Endothelial cell of umbilical vein (primary cell): Measurements from ENCODE around the gene HES7. TPM values are rescaled to one million over a fixed set of nuclear protein-coding genes. Genes with fewer than 3 reads are reported as not detected.
A peak's percentile ranks its signal among the peaks of the same experiment; 100 is the strongest.

Source experiments
- BruUV-seq: library from RNA; stranded (reverse); fragments of 400-500 nt; replicated peaks from 2 replicates; lab custom pipeline; 2021; lab: Mats Ljungman, UMichigan
- CTCF ChIA-PET: fragments of 300-600, 350-600 bp; sonication (Branson Sonifier 250); formaldehyde crosslinking; loops from one replicate; lab custom pipeline; 2021; ENCODE audit warnings: antibody characterized with exemption, inconsistent platforms; lab: Charles Lee
- POLR2A ChIA-PET: fragments of 300-600, 350-600 bp; sonication (Branson Sonifier 250); formaldehyde crosslinking; loops from one replicate; lab custom pipeline; 2021; ENCODE audit warnings: antibody characterized with exemption, inconsistent platforms; lab: Charles Lee
- DNase-seq: peaks from one replicate; pipeline ENCODE4 v3.0.0-alpha.2; 2011; ENCODE audit warnings: low read depth, low spot score
- FAIRE-seq: peaks from 2 replicates; lab custom pipeline; 2011; peaks lifted over from hg19 to GRCh38; lab: Jason Lieb, UNC
- H2AFZ ChIP-seq: 2 replicates; pipeline ENCODE4 v1.6.0; 2012; ENCODE audit warnings: low read depth, low read length, control low read depth, inconsistent platforms
- H3K27ac ChIP-seq: 2 replicates; pipeline ENCODE4 v1.5.1; 2011; ENCODE audit warnings: low read depth, mild to moderate bottlenecking, control low read depth, low read length, moderate library complexity; ENCODE audit not compliant: insufficient read depth
- H3K27me3 ChIP-seq, 2 experiments: 2 replicates each; pipeline versions ENCODE4 v1.6.0 to v1.6.1; 2011; ENCODE audit warnings: low read length in 2 of 2, mixed read lengths in 1 of 2; ENCODE audit not compliant: control insufficient read depth in 2 of 2, insufficient read depth in 2 of 2
- H3K36me3 ChIP-seq, 2 experiments: 2 replicates in 1 of 2; 3 replicates in 1 of 2; pipeline ENCODE4 v1.5.1; 2011; ENCODE audit warnings: low read length in 2 of 2, mild to moderate bottlenecking in 1 of 2, moderate library complexity in 1 of 2; ENCODE audit not compliant: control insufficient read depth in 2 of 2, insufficient read depth in 2 of 2; ENCODE audit errors: extremely low read depth in 1 of 2
- H3K4me1 ChIP-seq: 3 replicates; pipeline ENCODE4 v1.5.1; 2011; ENCODE audit warnings: mild to moderate bottlenecking, low read length; ENCODE audit not compliant: control insufficient read depth, insufficient read depth; ENCODE audit errors: extremely low read depth
- H3K4me2 ChIP-seq: 2 replicates; pipeline ENCODE4 v1.6.1; 2011; ENCODE audit warnings: low read length, control low read depth, mixed read lengths; ENCODE audit not compliant: insufficient read depth
- H3K4me3 ChIP-seq, 3 experiments: fragments of 200-600 bp in 1 of 3; sonication (generic), shearing (Covaris generic) in 1 of 3; replicated peaks in 1 of 3; 2 replicates each; pipeline ENCODE4 v1.5.1; 2011 to 2016; ENCODE audit warnings: control low read depth in 3 of 3, low read length in 3 of 3, mild to moderate bottlenecking in 2 of 3, inconsistent platforms in 1 of 3, low read depth in 1 of 3, moderate library complexity in 1 of 3; ENCODE audit not compliant: insufficient read depth in 1 of 3
- H3K79me2 ChIP-seq: 2 replicates; pipeline ENCODE4 v1.6.0; 2012; ENCODE audit warnings: low read length, inconsistent platforms; ENCODE audit not compliant: control insufficient read depth, insufficient read depth
- H3K9ac ChIP-seq: replicated peaks from 2 replicates; pipeline ENCODE3; 2011; ENCODE audit warnings: low read length, control low read depth; ENCODE audit not compliant: insufficient read depth; ENCODE audit errors: extremely low read depth
- H3K9me1 ChIP-seq: replicated peaks from 3 replicates; pipeline ENCODE4 v1.6.0; 2011; ENCODE audit warnings: mild to moderate bottlenecking, low read length; ENCODE audit not compliant: control insufficient read depth, insufficient read depth; ENCODE audit errors: extremely low read depth
- H3K9me3 ChIP-seq: replicated peaks from 2 replicates; pipeline ENCODE4 v1.5.1; 2012; ENCODE audit warnings: low read length, inconsistent platforms; ENCODE audit not compliant: control insufficient read depth, insufficient read depth
- H4K20me1 ChIP-seq: replicated peaks from 2 replicates; pipeline ENCODE3; 2011; ENCODE audit warnings: mild to moderate bottlenecking, low read length; ENCODE audit not compliant: control insufficient read depth, insufficient read depth; ENCODE audit errors: extremely low read depth
- CTCF ChIP-seq, 2 donors: IDR thresholded peaks; 1 replicate in 1 of 2; 2 replicates in 1 of 2; pipeline ENCODE4 v1.5.1; 2011; ENCODE audit warnings: low read length in 2 of 2, mild to moderate bottlenecking in 2 of 2, moderate library complexity in 2 of 2, control low read depth in 1 of 2, inconsistent platforms in 1 of 2, low read depth in 1 of 2; ENCODE audit not compliant: insufficient read depth in 1 of 2; ENCODE audit errors: extremely low read depth in 1 of 2
- EZH2 ChIP-seq: IDR thresholded peaks from 2 replicates; pipeline ENCODE4 v1.6.1; 2012; ENCODE audit warnings: borderline replicate concordance, low read depth, mild to moderate bottlenecking, moderate library complexity, low read length, inconsistent platforms; ENCODE audit not compliant: severe bottlenecking
- FOS ChIP-seq: IDR thresholded peaks from 2 replicates; pipeline ENCODE4 v1.6.1; 2011; ENCODE audit warnings: mild to moderate bottlenecking, low read length, moderate library complexity, borderline replicate concordance; ENCODE audit not compliant: insufficient read depth
- GATA2 ChIP-seq: IDR thresholded peaks from 2 replicates; pipeline ENCODE4 v1.7.0; 2011; ENCODE audit warnings: low read depth, mild to moderate bottlenecking, moderate library complexity, mixed read lengths, low read length; ENCODE audit not compliant: insufficient read length, insufficient read depth
- JUN ChIP-seq: IDR thresholded peaks from 2 replicates; pipeline ENCODE4 v1.6.1; 2011; ENCODE audit warnings: borderline replicate concordance, low read depth; ENCODE audit not compliant: insufficient read length, insufficient read depth
- MAX ChIP-seq: IDR thresholded peaks from 2 replicates; pipeline ENCODE4 v1.6.1; 2011; ENCODE audit not compliant: insufficient read depth, insufficient read length
- MYC ChIP-seq: IDR thresholded peaks from one replicate; pipeline ENCODE4 v1.6.1; 2011; ENCODE audit warnings: mild to moderate bottlenecking, low read depth, low read length
- POLR2A ChIP-seq: IDR thresholded peaks from 2 replicates; pipeline ENCODE4 v1.6.1; 2012; ENCODE audit warnings: low read depth, mild to moderate bottlenecking, control low read depth, low read length
- POLR2AphosphoS5 ChIP-seq: IDR thresholded peaks from 2 replicates; pipeline ENCODE4 v1.6.1; 2012; ENCODE audit warnings: low read depth, mild to moderate bottlenecking, control low read depth, low read length, moderate library complexity; ENCODE audit not compliant: insufficient read depth
- dilution Hi-C: fragments of 300-500 bp; cut with MboI; formaldehyde crosslinking; loops from one replicate; pipeline ENCODE4 v1.15.0; 2019; ENCODE audit warnings: low sequenced_read_pairs; ENCODE audit not compliant: extremely low pct_ligation_motif_present
- intact Hi-C: fragments of 100-400 bp; cut with micrococcal nuclease; formaldehyde crosslinking; loops from one replicate; pipeline ENCODE4 v1.10.0; 2022
- polyA plus RNA-seq, 4 experiments: library from polyadenylated mRNA; depleted of rRNA in 3 of 4; stranded (reverse) in 3 of 4; unstranded in 1 of 4; fragments of >200 nt; gene quantifications; 2 replicates each; pipeline versions ENCODE4 v1.2.1 to v1.2.3, GENCODE V29; 2011 to 2012; ENCODE audit warnings: missing spikeins in 1 of 4
- total RNA-seq: library from RNA; stranded (reverse); gene quantifications from 2 replicates; pipeline ENCODE4 v1.2.3, GENCODE V29; 2021

The HES7 gene
- total and polyA plus RNA-seq, 2 donors (not counting 3 experiments of a cell fraction or from before 2014, with no cell fraction given), result 0.19 to 0.51 TPM

GRCh38 chr17:8155231-8155995 lies 31.5 kb upstream of the HES7 start:
- no peak for DNase-seq
- Histone ChIP-seq H3K9ac (peak overlapping the region; percentile 68), H3K9me1 (no peaks in the 10 kb centered on the region), H3K9me3 (no peaks in the 10 kb centered on the region), H3K79me2 (peaks cover 6% of the 10 kb centered on the region), H3K4me3 (peak overlapping the region in 2 of 3 experiments; percentile 24 to 62), H4K20me1 (no peaks in the 10 kb centered on the region), H3K4me1 (peaks cover 48% of the 10 kb centered on the region), H3K27me3 (no peaks in the 10 kb centered on the region), H3K4me2 (peak overlapping the region; percentile 9), H3K27ac (peak overlapping the region; percentile 99), H3K36me3 (peaks cover 2% of the 10 kb centered on the region in 2 experiments), H2AFZ (no peak overlapping the region)
- dilution Hi-C loops, result no loop called here
- intact Hi-C loops, result no loop called here
- ChIA-PET CTCF (interaction anchor here (0.6 to 6.3 kb wide), 4 partner anchors 17 to 95 kb away, joined by 3 to 72 read pairs (median 4); no protein-coding TSS in a partner anchor), POLR2A (interaction anchor here (3.9 kb wide), 1 partner anchor 18 kb away, joined by 33 read pairs; no protein-coding TSS in a partner anchor)
- TF ChIP-seq CTCF (IDR thresholded peaks at IDR 0.05; ENCODE audit: extremely low read depth in 1 of 2, insufficient read depth in 1 of 2, low read depth in 1 of 2, low read length in 2 of 2) (no peak), EZH2 (no peak), POLR2A (no peak), MYC (no peak), FOS (no peak), POLR2AphosphoS5 (no peak), GATA2 (no peak), MAX (no peak), JUN (no peak)
- BruUV-seq, result no TSS peak
- no peak for FAIRE-seq
